Epidermal melanocyte (primary cell): ENCODE measurements around the gene C11orf42.

Source experiments
- DNase-seq: peaks from one replicate; pipeline ENCODE4 v3.0.0; 2011; ENCODE audit warnings: low spot score; ENCODE audit not compliant: insufficient read length

Gene C11orf42

DNA sequence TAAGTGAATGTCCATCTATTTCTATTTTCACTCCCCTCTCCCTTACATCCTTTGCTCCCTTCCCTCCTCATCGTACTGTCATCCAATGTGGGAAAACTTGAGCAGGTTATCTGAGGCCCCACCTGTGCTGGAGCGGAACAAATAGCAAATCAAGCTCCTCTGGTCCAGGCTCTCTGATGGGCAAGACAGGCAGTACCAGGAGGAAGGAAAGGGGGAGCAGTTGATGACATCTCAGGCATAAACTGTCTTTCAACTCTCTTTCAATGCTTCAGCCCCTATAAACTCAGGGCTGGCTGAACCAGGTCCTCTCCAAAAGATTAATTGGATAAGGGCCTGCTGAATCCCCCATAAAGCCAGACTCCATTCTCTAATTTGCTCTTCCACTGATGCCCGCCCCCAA is 52.8 kb downstream of the C11orf42 start:
- no peak for DNase-seq

- no peak for DNase-seq
These were observed 53.3 kb downstream of the C11orf42 start for GRCh38 chr11:6258571-6259081.

DNA sequence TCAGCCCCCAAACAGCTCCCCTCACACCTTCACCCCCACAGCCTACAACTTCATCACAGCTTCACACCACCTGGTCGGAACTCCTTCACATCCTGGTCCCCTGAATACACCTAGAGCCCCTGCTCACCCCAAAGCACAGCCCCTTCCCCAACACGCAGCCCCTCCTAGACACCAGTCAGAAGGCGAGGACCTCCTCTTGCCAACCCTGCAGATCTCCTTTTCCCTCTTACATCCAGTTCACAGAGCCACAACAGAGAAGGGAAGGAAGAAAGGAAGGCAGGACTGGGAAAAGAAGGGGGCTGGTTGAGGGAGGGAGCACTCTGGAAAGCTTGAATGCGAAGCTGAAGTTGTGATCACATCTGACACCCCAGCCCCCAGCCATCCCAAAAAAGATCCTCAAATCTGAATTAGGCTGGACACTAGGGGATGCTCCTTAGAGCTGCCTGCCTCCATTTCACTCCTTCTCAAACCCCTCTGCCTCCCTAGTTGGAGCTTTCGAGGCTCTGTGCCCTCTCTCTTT is 54.9 kb downstream of the C11orf42 start:
- no peak for DNase-seq
